Adipose tissue (tissue), 3 donors: Measurements from ENCODE around the gene TSFM. TPM values are rescaled to one million over a fixed set of nuclear protein-coding genes. Genes with fewer than 3 reads are reported as not detected.

Source experiments
- H3K27ac ChIP-seq: one replicate; pipeline ENCODE4 v1.5.1; 2013; ENCODE audit warnings: low read depth, low read length
- WGBS, 3 donors: extraction: QIAGEN DNeasy Blood & Tissue Kit; methylation state at CpG; one replicate each; pipeline ENCODE4 v1.1.7; 2013; 5-methylcytosine and 5-hydroxymethylcytosine counted together
- polyA plus RNA-seq, 3 donors: library from polyadenylated mRNA; stranded (reverse); fragments of 200-250 nt; gene quantifications; one replicate each; pipeline ENCODE4 v1.2.3, GENCODE V29; 2013
- donor health status: healthy with polysubstance abuse.
- donor health status: Bipolar disorder and iron deficiency.
- donor health status: healthy.

The TSFM gene
- 10 to 100 TPM; 14.4 to 32.6 (median 23.8) TPM for polyA plus RNA-seq

DNA sequence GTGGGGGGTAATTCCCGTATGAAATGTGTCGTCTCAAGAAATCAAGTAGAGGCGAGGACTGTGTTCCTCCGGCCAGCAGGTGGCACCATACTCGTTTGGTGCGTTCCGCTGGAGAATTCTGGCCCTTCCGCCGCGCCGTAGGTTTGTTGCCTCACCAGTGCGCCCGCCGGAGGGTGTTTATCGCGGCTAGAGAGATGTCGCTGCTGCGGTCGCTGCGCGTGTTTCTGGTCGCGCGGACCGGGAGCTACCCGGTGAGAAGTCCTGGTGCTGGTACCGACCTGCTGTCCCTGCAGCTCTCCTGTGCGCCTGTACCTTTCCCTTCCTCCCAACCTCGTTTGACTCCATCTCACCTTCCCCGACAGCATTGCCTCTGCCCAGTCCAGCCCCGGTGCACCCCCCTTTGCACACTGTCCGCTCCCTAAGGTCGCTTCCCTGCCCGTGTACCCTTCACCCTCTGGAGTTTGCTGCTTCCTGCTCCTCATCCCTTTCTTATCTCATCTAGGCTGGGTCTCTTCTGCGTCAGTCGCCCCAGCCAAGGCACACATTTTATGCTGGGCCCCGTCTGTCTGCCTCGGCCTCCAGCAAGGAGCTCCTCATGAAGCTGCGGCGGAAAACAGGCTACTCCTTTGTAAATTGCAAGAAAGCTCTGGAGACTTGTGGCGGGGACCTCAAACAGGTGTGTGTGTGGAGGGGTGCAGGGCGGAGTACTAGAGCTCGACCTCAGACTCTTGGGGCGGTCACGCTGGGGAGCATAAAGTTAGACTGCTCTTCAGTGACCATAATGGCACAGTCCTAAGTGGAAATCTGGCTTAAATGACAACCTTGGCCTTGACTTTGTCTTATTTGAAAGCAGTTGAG lies at the start of gene TSFM:
TSFM (plus strand) TSS at position 180 of the 858 bp plus-strand sequence; CDS start at position 195, 15 bp downstream.
- no peak within 1 kb of the TSS for H3K27ac ChIP-seq
- 0 to 2% (median 1%) methylated on average over 45 of the region's 45 CpGs for WGBS, 3 donors

DNA sequence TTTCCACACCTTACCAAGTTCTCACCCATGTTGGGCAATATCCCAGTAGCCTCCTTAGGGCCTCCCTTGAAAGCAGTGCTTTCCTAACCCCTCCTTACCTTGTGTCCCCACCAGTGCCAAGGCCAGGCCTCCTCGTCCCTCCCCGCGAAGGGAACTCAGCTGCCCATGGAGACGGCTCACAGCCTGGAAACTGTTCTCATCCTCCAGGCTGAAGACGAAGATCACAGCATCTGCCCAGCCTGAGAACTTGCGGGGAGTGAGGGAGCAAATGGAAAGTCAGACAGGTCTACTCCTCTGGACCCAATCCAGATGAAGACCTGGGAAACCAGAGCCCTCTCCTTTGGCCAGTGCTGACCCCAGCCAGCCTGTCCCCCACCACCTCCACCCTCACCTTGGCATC lies 48.7 kb upstream of the TSFM start:
- WGBS, 3 donors, result 75 to 88% (median 84%) methylated on average over 6 of the region's 6 CpGs
- no peak overlapping the region for H3K27ac ChIP-seq

DNA sequence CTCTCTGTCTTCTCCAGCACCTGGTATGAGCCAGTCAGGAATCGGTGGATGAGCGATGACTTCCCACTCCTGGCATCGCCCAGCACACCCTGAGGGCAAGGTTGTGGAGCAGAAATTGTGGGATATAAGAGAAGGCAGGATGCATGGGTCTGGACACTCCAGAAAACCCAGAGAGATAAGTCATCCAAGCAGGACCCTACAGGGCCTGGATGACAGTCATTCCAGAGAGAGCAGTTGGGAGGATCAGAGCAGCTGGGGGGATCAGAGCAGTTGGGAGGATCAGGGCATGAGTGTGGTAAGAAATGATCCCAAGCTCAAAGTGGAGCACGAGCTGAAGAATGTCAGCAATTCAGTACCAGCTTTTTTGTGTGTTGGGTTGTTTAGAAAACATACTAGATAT lies 48.0 kb upstream of the TSFM start:
- 76 to 86% (median 82%) methylated on average over 4 of the region's 4 CpGs for WGBS, 3 donors

DNA sequence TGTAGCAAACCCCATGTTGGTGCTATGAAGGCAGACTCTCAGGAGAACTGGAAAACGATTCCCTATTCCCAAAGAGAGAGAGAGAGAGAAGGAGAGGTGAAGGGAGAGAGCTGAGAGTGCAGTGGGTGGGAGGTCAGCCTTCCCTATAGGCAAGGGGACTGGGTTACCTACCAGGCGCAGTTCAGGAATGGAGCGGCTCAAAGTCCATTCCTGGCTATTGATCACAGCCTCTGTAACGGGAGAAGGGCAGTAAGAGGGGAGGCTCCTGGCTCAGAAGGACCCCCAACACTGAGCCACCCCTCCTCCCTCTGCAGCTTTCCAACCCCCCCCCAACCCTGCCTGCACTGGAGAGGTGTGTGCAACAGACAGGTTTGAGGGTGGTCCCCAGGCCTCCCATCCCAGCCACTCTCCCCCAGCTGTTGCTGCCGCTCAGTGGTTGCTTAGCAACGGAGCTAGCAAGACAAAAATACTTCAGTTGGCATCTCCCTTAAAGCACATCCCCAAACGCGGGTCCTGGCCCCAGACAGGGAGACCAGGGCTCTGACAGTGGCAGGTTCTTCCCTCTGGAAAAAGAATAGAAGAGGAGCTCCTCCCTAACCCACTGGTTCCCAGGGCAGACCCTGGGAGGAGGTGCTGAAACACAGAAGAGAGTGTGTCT lies 47.3 kb upstream of the TSFM start:
- no peak overlapping the region for H3K27ac ChIP-seq
- 11 to 44% (median 32%) methylated on average over 8 of the region's 8 CpGs for WGBS, 3 donors

More for the DNA sequence above, 48.0 kb upstream of the TSFM start:
- no peak overlapping the region for H3K27ac ChIP-seq

DNA sequence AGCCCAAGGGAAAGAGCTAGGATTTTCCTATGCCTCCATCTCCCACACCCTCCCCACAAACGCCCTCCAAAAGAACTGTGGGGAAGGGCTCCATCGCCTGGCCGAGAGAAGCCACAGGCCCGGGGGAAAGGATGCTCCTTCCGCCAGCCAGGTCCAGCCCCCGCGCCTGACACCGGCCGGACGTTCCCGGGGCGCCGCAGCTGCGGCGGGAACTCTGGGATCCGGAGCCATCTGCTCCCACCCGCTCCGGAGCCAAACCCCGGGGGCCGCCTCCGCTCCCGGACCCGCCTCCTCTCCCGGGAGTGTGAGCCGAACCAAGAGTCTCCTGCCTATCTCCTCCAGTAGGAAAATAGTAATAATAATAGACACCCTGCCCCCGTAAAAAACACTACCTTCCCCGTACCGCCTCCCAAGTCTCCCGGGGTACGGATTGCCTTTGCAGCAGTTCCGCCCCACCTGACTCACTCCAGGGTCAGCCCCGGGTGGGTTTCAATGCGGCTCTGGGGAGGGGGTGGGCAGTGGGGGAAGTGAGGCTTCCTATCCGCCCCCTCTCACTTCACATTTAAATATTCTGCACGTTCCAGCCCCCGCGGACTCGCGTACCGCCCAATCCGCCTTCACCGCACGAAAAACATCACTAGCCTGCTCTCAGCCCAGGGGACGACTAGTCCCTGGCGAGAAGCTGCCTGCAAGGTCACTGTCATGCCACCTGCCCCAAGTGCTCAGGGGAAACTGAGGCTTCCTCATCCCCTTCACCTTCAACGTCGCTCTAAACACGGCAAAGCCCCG lies 46.4 kb upstream of the TSFM start:
- no peak overlapping the region for H3K27ac ChIP-seq
- WGBS, 3 donors, result 5 to 45% (median 27%) methylated on average over 48 to 49 of the region's 49 CpGs

DNA sequence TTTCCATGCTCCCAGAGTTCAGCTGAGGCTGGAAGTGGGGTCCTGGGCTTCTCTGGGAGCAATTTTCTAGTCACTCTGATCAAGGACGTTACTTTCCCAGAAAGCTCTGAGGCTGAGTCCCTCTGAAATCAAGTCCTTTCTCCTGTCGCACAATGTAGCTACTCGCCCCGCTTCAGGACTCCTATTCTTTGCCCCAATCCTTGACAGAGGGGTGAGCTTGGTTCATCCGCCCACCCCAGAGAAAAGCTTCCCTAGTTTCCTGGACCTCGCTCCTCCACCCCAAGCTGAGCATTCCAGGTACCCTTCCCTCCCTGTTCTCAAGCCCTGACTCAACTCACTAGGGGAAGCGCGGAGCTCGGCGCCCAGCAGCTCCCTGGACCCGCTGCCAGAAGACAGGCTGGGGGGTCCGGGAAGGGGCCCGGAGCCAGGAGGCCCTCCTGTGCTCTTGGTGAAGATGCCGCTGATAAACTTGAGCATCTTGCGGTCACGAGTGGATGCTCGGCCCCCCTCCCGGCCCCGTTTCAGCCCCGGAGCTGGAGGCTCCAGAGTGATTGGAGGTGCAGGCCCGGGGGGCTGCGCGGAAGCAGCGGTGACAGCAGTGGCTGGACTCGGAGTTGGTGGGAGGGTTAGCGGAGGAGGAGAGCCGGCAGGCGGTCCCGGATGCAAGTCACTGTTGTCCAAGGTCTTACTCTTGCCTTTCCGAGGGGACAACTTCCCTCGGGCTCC lies 45.7 kb upstream of the TSFM start:
- WGBS, 3 donors, result 9 to 47% (median 42%) methylated on average over 30 to 31 of the region's 31 CpGs
- H3K27ac ChIP-seq, result no peak overlapping the region

DNA sequence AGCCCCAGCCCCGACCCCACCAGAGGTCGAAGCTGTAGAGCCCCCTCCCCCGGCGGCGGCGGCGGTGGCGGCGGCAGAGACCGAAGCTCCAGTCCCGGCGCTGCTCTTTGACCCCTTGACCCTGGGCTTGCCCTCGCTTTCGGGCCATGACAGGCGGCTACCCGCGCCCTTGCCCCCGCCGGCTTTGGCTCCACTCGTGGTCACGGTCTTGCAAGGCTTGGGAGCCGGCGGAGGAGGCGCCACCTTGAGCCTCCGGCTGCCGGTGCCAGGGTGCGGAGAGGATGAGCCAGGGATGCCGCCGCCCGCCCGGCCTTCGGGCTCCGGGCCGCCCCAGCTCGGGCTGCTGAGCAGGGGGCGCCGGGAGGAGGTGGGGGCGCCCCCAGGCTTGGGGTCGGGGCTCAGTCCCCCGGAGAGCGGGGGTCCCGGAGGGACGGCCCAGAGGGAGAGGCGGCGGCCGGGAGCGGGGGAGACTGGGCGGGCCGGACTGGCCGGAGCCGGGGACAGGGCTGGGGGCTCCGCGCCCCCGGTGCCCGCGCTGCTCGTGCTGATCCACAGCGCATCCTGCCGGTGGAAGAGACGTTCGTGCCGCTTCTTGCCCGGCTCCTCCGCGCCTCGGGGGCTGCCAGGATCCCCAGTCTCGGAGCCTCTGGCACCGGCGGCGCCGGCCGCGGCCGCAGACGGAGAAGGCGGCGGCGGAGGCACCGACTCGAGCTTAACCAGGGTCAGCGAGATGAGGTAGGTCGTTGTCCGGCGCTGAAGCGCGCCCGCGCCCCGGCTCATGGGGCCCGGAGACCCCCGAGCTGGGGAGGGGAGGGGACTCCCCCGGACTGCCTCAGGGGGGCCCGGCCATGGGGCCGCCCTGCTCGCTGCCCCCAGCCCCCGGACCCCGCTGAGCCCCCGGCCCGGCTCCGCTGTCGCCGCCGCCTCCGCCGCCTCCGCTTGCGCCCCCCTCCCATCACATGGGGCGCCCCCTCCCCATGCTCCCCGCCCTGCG lies 44.8 kb upstream of the TSFM start:
- 13 to 45% (median 33%) methylated on average over 63 to 109 of the region's 110 CpGs for WGBS, 3 donors
- no peak overlapping the region for H3K27ac ChIP-seq

DNA sequence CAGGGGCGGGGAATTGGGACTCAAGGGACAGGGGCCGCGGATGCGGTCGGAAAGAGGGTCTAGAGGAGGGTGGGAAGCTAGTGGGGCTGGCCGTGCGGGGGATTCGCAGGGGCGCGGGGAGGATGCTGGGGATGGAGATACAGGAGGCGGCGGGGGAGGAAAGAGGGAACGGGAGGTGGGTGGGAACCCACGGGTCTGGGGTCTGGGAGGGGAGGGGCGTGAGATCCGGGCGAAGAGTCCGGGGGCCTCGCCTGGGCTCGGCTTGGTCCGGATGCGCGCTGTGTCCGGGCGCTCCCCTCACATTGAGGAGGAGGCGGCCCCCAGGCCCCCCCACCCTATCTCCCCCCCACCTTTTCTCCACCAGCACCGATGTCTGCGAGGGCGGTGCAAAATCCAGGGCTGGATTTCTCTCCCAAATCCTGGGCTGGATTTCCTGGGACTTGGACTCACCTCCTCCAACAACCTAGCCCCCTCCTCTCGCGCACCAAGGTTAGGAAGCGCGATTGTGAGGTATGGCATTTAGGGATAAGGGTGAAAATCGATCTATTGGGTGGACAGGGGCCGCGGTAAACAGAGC lies 43.8 kb upstream of the TSFM start, which contains the start of gene AGAP2:
AGAP2 (minus strand) TSS at position 82 of the 577 bp plus-strand sequence. CDS start 496 bp downstream, outside the sequence.
- WGBS, 3 donors, result 8 to 44% (median 33%) methylated on average over 30 to 36 of the region's 36 CpGs
- H3K27ac ChIP-seq, result no peak within 1 kb of the TSS

DNA sequence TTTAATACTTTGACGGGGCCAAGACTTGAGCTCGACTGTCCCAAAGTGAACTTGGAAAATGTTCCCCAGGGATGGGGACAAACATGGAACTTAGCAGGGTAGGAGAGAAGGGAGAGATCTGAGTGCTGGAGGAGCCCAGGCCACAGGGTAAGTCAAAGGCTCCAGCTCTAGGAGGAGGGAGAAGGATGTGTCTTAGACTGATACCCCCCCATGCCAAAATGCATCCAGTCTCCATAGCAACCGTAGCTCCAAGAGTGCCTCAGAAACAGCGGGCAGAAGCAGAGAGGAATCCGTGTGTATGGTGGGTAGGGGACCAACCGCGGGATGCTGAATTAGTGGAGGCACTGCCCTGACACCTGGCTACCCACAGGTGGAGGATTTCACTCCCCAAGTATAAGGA lies 43.2 kb upstream of the TSFM start:
- no peak overlapping the region for H3K27ac ChIP-seq
- 13 to 52% (median 37%) methylated on average over 7 of the region's 7 CpGs for WGBS, 3 donors

DNA sequence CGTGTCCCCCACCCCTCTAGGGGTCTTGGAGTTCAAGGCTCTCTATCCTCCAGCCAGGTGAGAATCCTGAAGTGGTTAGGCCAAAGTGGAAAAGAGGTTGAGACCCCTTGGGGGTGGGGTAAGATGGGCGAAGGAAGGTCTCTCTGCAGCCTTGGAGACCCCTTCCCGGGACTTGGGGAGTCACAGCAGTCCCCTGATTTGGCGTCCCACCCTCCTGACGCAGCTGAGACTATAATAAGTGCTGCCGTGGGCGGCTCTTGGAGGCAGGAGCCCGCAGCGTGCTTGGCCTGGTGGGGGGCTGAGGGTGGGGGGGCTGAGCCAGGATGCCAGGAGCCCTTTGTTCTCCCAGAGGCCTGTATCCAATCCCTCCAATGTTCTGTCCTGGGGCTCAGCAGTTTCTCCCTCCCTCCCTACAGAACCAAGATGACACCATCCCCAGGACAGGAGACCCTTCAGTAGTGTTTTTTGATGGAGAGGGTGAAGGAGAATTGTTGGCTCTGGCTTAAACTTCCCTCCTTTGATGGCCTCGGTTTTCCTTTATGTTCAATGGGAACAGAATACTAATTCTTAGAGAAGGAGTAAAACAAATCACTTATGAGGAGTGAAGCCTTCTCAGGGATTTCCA lies 42.6 kb upstream of the TSFM start:
- WGBS, 3 donors, result 36 to 61% (median 59%) methylated on average over 10 of the region's 10 CpGs

DNA sequence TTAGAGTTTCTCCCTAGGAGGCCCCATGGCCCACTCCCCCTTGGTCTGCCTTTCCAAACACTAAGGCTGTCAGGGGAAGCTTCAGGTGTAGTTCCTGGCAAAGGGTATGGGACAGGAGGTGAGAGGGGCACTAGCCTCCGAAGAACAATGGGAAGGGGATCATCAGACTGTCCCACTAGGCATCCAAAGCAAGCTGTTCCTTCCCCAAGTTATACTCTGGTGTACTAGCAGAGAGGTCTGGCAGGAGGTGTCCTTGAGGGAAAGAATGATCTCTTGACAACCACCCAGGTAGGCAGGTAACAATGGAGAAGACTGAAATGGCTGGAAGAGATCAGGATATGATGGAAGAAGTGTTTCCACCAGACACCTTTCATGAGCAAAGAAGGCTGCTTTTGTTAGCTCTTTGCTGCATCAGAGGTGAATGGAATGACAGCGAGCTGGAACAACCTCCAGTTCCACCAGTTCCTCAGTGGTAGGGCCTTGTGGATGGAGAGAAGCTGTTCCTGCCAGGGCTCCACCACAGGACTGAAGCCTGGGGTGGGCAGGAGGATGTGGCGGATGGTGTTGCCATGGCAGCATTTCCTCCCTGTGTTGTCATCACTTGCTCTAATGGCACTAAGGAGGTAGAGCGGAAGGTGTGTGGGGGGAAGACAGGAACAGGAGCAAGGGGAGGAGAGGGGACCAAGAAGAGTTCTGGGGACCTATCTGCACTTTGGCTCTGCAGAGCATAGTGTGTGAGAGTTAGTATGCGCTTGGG lies 41.8 kb upstream of the TSFM start:
- 42 to 67% (median 44%) methylated on average over 5 of the region's 5 CpGs for WGBS, 3 donors
- H3K27ac ChIP-seq, result no peak overlapping the region

More for the DNA sequence above, 42.6 kb upstream of the TSFM start:
- H3K27ac ChIP-seq, result no peak overlapping the region

DNA sequence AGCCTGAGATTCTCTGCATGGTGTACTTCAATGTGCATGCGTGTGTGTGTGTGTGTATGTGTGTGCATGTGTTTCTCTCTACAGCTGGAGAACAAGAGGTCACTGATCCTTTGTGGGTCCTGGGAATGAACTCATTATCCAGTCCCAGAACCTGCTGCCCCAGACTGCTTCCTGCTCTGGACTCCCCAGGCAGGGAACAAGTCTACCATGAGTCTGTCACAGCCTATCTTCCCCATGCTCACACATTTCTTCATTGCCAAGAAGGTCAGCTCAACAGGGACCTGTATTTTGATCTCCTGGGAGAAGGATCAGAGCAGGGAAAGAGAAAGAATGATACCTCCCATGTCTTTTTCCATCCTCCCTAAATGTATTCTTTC lies 41.2 kb upstream of the TSFM start:
- WGBS, 3 donors, result 24 to 75% (median 50%) methylated on average over 1 of the region's 1 CpG
- no peak overlapping the region for H3K27ac ChIP-seq

DNA sequence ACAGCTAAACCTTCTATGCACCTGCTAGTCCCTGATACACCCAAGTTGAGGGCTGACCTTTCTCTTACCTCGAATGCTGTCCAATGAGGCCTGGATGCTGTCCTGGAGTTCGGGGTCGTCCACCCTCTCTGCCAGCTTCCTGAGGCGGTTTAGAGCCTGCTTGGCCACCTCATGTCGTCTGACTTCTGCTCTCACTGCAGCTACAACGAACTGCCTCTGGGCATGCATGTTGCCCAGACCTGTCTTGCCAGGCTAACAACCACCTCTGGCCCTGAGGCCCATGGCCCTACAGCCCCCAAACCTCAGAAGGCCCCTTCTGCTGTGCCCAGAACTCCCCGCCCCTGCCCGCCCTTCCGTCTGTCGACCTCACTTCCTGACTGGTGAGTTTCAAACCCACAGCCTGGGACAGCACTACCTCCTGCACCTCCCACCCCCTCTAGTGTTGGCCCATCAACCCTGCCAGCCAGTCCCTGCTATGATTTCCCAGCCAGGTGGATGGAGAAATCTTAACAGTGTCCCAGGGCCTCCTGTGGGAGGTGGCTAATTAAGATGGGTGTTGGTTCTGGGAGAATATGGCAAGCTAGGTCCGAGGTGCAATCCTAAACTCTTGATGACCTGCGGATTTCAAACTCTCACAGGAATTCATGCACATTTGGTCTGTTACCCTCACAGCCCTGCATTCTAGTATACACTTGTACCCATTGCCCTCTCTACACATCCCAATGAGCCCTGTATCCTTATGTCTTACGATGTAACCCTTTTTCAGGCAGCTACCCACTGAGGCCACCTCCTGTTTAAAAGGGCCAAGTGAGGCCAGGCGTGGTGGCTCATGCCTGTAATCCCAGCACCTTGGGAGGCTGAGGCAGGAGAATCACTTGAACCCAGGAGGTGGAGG lies 40.5 kb upstream of the TSFM start:
- H3K27ac ChIP-seq, result no peak overlapping the region
- WGBS, 3 donors, result 38 to 49% (median 39%) methylated on average over 14 of the region's 14 CpGs

DNA sequence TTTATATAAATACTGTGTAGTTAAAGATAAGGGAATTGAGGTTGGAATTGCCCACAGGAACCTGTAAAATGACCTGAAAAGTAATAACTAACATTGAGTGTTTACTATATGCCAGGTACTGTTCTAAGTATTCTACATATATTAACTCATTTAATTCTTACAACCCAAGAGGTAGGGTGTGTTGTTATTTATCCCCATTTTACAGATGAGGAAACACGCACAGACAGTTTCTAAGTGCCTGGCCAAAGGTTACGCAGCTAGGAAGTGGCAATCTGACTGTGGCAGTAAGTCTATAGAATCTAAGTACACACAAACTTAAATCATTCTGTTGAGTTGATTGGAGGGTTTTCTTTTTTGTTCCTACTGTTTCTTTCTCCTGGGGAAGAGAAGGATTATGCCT lies 38.8 kb upstream of the TSFM start:
- 78 to 84% (median 79%) methylated on average over 2 of the region's 2 CpGs for WGBS, 3 donors
- no peak overlapping the region for H3K27ac ChIP-seq
